Retinal pigment epithelial cell (primary cell): ENCODE data around the gene CEP83.
"Not testable (repeated sequence)": the region's sequence is repeated elsewhere in the genome, so short reads cannot be mapped to it uniquely, and the experiment has no call there.

Source experiments
- DNase-seq: peaks from one replicate; pipeline ENCODE4 v3.0.0-alpha.2; 2010; ENCODE audit warnings: low read depth
- H3K4me3 ChIP-seq: 2 replicates; pipeline ENCODE4 v1.5.1; 2011; ENCODE audit warnings: mild to moderate bottlenecking, low read length, control low read depth, moderate library complexity
- TF ChIP-seq, protein P1 (sequence below): conservative IDR thresholded peaks from 2 replicates; pipeline ENCODE4 v1.5.1; 2011; ENCODE audit warnings: low read depth, low read length, control low read depth, inconsistent platforms

Gene CEP83

DNA sequence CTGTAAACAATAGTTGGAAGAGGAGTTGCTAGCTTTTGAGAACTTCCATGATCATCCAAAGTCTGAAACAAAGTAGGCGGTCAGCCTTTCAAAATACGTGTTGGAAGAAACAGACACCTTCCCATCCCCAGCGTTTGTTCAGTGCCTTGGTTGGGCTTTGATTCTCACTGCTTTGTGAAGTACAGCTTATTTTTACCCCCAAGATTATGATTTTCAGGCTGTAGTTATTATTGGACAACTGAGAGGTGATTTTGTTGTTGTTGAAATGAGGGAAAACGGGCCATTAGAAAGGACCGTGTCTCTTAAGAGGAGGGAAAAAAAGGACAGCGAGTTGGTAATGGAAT, 921 bp upstream of the CEP83 start:
- no peak for DNase-seq
- peak overlapping the region; percentile 85 for H3K4me3 ChIP-seq
- TF ChIP-seq, protein P1, sequence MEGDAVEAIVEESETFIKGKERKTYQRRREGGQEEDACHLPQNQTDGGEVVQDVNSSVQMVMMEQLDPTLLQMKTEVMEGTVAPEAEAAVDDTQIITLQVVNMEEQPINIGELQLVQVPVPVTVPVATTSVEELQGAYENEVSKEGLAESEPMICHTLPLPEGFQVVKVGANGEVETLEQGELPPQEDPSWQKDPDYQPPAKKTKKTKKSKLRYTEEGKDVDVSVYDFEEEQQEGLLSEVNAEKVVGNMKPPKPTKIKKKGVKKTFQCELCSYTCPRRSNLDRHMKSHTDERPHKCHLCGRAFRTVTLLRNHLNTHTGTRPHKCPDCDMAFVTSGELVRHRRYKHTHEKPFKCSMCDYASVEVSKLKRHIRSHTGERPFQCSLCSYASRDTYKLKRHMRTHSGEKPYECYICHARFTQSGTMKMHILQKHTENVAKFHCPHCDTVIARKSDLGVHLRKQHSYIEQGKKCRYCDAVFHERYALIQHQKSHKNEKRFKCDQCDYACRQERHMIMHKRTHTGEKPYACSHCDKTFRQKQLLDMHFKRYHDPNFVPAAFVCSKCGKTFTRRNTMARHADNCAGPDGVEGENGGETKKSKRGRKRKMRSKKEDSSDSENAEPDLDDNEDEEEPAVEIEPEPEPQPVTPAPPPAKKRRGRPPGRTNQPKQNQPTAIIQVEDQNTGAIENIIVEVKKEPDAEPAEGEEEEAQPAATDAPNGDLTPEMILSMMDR = no peak

DNA sequence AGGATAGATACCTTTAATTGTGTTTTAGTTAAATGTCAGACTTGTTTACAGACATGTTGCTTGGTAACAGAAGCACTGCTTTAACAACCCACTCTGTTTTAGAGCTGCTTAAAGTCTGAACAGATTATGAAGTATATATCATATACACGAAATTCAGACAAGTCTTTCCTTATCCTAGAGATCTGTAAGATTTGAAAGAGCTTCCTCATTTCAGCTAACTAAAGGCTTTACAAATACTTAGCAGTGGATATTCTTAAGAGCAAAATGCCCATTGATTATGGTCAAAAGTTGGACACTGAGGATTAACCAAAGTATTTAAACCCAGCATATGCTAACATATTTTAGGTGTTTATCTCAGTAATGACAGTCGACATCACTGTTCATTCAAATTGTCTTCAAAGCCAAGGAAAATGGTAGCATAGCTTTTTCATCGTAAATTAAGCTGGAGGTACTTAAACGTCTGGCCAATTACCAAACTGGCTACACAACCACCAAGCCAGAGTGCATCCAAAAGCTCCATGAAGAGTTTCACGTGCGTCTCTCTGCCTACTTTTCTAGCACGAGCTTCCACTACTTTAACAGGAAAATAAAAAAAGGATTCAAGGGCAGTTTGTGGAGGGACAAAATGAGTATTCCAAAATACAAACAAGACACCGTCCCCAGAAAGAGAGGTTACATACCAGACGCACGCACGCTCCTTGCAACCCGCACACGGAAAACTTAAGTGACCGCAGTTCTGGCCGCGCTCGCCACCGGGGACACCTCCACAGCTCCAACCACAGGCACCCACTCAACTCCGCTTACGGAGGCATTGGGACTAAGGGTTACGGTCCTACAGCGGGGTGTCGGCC, 565 bp downstream of the CEP83 start:
- TF ChIP-seq, protein P1 = no peak
- DNase-seq = peak; percentile 14

DNA sequence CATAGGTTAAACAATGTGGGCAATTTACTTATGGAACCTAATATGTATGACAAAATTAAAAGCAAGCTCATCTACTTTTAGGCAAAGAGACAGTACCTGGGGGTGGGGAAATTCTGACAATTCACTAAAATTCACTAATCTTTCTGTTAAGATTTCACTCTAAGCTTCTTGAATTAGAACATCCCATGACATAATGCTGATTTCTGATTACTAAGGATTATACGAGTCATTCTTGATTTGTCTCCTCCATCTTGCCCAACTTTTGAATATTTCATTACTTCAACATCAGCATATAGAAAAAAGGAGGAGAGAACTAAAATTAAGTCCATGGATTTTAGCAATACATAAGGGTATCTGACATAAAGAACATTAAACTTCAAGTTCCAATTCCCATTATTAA, 2.4 kb downstream of the CEP83 start:
- no peak for DNase-seq
- no peak overlapping the region for H3K4me3 ChIP-seq
- TF ChIP-seq, protein P1 = no peak

More for the DNA sequence above, 565 bp downstream of the CEP83 start:
- H3K4me3 ChIP-seq = peak overlapping the region; percentile 85

DNA sequence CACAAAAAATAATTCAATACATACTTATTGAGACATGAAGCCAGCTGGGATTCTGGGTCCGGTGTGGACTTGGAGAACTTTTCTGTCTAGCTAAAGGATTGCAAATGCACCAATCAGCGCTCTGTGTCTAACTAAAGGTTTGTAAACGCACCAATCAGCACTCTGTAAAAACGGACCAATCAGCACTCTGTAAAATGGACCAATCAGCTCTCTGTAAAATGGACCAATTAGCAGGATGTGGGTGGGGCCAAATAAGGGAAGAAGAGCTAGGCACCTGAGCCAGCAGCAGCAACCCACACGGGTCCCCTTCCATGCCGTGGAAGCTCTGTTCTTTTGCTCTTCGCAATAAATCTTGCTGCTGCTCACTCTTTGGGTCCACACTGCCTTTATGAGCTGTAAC, 5.3 kb downstream of the CEP83 start:
- not testable (repeated sequence) for H3K4me3 ChIP-seq, DNase-seq

DNA sequence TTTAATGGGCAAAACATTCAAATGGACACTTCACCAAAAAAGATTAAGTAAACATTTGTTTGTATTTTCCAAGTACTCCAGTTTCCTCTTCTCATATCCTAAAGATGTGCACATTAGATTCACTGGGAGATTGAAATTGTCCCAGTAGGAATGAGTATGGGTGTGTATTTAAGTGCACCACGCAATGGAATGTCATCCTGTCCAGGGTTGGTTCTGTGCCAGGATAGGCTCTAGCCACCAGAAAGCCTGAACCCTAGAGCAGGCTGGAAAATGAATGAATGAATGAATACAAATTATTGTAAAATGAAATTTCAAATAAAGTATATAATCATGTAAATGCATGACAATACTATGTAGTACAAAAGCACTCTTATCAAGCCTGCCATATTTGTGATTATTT, 14.0 kb downstream of the CEP83 start:
- no peak overlapping the region for H3K4me3 ChIP-seq
- DNase-seq = no peak
- TF ChIP-seq, protein P1 = no peak

DNA sequence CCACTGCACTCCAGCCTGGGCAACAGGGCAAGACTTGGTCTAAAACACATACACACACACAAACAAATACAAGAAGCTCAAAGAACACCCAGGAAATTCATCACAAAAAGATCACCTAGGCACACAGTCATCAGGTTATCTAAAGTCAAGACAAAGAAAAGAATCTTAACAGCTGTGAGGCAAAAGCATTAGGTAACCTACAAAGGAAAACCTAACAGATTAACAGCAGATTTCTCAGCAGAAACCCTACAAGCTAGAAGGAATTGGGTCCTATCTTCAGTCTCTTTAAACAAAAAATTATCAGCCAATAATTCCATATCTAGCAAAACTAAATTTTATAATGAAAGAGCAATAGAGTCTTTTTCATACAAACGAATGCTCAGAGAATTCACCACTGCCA, 22.4 kb downstream of the CEP83 start:
- H3K4me3 ChIP-seq = no peak overlapping the region
- DNase-seq = no peak
- TF ChIP-seq, protein P1 = no peak

DNA sequence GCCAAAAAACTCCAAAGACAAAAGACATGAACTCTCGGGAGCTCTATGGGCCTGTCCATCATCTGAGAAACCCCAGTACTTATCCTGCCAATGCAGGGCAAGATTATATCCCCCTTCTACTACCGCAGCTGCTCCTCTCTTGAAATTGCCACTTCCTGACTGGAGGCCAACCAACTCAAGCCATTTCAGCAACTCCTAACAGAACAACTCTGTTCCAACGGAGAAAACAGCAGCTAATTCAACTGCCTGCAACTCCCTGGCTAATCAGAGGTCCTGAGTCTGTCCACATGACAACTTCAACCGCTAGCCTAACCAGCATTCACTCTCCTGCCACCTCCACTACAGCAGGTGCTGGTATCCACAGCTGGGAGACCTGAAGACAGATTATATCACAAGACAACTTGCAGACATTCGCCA, 24.1 kb downstream of the CEP83 start:
- H3K4me3 ChIP-seq = no peak overlapping the region

More for the DNA sequence above, 24.1 kb downstream of the CEP83 start:
- TF ChIP-seq, protein P1 = no peak
- DNase-seq = no peak
